Measurements from ENCODE around the gene TP63.

DNA sequence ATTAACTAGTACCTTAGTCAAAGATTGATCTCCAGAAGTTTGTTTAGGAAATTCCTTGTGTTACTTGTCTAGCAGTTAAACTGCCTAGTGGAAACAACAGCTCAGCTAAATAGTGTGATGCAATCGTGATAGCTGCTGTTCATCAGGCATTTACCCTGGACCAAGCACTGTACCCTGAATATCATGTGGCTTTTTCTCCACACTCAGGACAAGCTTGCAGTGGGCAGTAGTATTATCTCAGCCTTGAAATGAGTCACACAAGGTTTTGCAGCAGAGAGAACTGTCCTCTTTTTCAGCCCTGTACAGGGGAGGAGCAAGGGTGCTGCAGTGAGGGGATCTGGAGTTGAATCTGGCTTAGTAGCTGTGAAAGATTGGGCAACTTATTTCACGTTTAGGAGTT lies 208.4 kb downstream of the TP63 start:
- TF ChIP-seq, protein P1, sequence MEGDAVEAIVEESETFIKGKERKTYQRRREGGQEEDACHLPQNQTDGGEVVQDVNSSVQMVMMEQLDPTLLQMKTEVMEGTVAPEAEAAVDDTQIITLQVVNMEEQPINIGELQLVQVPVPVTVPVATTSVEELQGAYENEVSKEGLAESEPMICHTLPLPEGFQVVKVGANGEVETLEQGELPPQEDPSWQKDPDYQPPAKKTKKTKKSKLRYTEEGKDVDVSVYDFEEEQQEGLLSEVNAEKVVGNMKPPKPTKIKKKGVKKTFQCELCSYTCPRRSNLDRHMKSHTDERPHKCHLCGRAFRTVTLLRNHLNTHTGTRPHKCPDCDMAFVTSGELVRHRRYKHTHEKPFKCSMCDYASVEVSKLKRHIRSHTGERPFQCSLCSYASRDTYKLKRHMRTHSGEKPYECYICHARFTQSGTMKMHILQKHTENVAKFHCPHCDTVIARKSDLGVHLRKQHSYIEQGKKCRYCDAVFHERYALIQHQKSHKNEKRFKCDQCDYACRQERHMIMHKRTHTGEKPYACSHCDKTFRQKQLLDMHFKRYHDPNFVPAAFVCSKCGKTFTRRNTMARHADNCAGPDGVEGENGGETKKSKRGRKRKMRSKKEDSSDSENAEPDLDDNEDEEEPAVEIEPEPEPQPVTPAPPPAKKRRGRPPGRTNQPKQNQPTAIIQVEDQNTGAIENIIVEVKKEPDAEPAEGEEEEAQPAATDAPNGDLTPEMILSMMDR (IDR thresholded peaks at IDR 0.05): no peak
- TF ChIP-seq POLR2A (IDR thresholded peaks at IDR 0.05): no peak

All from adrenal gland (tissue), 5 donors.